HG02759 (cell line): ENCODE data around the gene PDGFB.

Experiments used
- ATAC-seq: cut with Tn5 transposase; IDR thresholded peaks from one replicate; pipeline ENCODE4 v1.9.1; 2021; ENCODE audit warnings: mild to moderate bottlenecking, moderate library complexity; ENCODE audit not compliant: unreplicated experiment

PDGFB gene

DNA sequence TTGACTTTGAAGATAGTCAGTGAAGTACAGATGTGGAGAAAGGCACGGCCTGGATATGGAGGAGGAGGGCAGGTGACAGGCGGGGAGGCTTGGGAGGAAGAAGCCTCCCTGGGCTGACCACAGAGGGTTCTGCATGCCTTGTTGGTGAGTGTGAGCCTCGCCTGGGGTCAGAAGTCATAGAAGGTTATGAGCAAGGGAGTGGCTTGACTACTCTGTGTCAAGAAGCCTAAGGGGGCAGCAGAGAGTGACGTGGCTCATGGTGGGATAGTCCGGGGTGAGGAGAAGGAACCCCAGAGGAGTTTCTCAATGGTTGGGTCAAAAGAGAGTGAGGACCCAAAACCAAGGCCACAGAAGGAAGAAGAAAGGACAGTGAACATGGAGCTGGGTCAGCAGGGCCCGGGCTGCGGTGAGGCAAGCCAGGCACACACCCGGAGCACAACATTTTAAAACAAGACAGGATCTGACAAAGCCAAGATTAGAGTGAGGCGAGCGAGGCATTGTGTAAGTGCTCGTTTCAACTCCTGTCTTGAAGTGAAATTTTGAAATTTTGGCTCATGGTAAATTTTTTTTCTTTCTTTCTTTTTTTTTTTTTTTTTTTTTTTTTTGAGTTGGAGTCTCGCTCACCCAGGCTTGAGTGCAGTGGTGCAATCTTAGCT lies 31.9 kb downstream of the PDGFB start:
- no peak for ATAC-seq

DNA sequence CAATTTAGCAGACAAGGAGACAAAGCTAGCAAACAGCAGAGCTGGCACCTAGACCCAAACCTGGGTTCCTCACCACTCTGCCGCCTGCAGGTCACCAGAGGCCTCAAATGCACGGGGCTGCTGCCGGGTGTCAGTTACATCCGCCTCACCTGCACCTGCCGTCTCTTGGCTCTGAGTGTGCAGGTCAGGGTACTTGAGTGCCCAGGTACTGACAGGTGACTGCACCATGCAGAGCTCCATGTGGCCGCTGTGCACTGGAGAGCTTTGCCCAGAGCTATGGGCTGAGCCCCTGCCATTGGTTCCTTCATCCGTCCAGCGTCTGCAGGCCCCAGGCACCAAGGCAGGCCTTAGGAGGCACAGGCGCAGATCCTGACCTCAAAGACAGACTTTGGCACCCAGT lies 35.0 kb downstream of the PDGFB start:
- ATAC-seq = no peak

DNA sequence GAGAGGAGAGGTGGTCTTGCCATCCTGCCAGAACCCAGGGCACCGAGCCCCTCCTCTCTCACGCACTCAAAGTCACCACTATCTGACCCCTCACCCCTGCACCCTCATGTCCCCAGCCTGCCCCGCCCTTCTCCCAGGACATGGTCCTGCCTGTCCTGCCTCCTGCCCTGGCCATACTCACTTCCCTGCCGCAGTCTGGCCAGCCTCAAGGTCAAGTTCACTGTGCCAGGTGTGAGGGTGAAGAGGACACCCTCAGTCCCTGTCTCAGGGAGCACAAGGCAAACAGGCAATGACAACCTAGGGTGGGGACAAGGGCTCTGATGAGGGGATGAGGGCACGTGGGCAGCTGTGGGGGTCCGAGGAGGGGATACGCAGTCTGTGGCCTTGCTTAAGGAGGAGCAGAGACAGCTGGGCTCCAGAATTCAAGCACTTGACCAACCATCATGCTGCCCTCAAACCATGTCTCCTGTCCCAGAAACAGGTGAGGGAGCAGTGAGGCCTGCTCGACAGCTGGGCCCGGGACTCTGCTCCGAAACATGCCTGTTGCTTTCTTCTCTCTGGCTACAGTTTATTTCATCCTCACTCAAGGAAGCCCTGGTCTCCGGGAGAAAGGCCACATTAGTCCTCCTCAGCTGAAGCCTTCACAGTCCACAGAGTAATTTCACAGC lies 36.6 kb downstream of the PDGFB start:
- ATAC-seq = no peak

DNA sequence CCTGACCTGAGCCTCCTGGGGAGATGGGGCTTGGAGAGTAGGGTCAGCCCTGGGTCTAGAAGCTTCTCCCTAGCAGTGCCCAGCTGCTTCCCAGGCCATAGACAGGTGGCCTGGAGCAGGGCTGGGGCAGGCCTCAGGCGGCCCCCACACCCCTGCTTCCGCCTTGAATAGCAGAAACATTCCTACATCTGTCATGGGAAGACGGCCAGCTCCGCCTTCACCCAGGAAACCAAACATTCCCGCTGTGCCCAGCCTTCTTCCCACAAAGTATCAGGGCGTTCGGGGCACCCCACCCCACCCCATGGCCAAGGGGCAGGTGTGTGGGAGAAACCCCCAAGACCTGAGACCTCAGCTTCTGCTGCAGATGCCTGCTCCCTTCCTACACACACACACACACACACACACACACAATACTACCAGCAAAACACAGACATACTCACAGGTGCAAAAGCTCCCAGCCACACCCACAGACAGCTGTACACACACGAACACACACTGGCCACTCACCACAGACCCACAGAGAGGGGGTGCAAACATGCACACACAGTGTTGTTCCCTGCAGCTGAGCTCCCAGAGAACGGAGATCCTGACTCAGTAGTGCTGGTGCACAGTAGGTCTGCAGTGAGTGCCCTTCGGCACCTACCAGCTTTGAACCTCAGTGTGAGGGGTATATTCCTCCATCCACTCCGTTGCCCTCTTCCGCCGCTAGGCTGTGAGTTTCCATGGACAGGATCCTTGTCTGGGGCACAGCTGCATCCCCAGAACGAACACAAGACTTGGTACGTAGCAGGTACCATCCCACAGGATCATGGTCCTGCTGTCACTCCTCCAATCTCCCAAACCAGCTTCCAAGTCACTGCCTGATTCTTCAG lies 37.4 kb downstream of the PDGFB start:
- ATAC-seq = no peak

DNA sequence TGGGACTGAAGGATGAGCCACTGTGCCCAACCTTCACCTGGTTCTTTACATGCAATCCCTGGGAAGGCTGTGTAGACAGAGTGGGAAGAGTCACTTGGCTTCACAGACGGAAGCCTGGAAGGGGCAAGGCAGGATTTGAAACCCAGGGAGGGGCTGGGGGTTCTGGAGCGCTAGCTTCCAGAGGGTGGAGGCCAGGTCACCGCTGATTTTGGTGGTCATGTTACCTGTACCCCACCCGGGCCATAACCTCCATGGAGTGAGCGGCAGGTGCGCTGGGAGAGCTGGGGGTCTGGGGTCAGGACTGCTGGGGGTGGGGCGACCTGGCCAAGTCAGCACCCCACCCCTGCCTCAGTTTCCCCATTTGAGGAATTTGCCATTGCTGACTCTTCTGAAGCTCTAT lies 38.3 kb downstream of the PDGFB start:
- ATAC-seq = no peak

DNA sequence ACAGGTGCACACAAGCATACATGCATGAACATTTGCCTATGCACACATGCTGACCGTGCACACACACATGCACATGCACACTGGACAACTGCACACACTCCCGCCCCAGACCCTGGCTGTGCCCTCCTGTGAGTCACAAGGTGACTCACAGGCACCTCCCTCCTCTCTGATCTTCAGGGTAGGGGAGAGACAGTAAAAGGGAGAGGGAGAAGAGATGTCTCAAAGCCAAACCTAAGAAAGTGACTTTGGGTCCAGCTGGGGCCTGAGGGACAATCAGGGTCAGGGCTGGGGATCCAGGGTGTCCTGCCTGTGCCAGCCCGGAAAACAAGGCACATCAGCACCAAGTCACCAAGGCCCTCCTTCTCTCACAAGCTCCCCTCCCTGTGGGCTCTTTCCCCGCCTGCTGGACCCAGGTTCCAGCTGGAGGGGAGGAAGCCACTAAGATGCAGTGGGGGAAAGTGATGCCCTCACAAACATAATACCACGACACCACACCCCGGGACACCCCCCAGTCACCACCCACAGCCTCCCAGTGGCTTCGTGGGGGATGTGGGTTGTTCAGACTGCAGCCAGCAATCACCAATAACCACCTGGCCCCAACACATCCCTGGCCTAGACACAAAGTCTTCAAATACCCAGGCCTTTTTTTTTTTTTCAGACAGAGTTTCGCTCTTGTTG lies 39.3 kb downstream of the PDGFB start:
- ATAC-seq = no peak

DNA sequence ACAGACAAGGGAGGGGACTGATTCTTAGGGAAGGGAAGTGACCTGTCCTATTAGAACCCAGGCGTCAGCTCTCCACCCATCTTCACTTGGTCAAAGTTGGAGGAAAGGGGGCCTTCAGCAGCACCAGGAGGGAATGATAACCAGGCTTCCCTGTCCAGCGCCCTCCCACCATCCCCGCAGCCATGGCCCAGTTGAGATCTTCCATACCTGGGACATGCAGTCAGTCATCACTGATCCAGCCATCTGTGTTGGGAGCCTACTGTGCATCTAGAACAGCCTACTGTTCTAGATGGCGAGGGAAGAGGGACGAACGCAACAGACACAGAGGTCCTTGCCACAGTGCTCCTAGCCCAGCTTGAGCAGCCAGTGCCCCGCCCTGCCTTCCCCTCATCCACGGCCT lies 40.6 kb downstream of the PDGFB start:
- no peak for ATAC-seq

DNA sequence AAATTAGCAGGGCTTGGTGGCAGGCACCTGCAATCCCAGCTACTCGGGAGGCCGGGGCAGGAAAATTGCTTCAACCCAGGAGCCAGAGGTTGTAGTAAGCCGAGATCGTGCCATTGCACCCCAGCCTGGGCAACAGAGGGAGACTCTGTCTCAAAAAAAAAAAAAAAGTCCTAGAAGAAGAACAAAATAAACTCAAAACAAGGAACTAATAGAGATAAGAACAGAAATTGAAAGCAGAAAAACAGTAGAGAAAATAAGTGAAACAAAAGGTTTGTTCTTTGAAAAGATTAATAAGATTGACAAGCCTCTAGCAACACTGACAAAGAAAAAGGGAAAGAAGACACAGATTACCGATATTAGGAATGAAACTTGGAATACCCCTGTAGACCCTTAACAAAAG lies 47.2 kb downstream of the PDGFB start:
- no peak for ATAC-seq

DNA sequence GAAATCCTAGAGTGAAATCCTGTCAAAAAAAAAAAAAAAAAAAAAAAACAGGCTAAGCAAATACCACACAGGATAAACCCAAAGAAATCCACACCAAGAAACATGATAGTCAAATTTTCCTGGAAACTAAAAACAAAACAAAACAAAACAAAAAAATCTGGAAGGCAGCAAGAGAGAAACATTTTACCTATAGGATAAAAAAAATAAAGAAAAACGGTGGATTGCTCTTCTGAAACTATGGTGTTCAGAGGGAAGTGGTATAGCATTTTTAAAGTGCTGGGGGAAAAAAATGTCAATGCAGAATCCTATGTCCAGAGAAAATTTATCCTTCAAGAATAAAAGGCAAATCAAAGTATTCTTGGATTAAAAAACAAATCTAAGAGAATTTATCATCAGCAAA lies 50.7 kb downstream of the PDGFB start:
- no peak for ATAC-seq

DNA sequence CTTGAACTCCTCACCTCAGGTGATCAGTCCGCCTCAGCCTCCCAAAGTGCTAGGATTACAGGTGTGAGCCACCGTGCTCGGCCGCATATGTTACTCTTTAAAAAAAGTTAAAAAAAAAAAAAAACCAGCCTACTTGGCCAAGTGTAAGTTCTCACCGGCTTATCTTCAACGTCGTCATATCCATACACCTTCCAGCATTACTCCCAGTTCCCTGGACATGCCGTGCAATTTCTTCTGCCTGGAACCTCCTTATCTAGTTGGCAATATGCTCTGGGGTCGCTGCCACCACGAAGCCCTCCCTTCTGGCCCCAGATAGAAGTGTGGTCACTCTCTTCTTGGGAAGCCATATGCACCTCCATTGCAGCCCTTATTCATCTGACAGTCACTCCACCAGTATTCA lies 56.0 kb downstream of the PDGFB start:
- no peak for ATAC-seq

DNA sequence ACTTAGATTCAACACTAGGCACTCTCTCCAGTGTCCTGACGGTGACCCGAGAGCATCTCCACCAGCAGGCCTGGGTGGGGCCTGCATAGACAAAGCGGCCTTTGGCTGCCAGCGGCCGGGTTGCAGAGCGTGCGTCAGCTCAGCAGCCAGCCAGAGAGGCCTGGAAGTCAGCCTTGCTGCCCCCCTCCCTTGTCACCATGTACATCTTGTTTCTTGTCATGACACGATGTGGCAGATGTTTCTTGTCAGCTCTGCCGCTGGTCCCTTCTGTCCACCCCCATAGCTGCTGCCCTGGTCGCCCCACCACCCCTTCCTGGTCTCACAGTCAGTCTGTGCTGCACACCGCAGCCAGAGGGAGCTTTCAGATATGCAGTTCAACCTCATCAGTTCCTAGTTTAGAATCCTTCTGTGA lies 59.2 kb downstream of the PDGFB start:
- ATAC-seq = no peak

DNA sequence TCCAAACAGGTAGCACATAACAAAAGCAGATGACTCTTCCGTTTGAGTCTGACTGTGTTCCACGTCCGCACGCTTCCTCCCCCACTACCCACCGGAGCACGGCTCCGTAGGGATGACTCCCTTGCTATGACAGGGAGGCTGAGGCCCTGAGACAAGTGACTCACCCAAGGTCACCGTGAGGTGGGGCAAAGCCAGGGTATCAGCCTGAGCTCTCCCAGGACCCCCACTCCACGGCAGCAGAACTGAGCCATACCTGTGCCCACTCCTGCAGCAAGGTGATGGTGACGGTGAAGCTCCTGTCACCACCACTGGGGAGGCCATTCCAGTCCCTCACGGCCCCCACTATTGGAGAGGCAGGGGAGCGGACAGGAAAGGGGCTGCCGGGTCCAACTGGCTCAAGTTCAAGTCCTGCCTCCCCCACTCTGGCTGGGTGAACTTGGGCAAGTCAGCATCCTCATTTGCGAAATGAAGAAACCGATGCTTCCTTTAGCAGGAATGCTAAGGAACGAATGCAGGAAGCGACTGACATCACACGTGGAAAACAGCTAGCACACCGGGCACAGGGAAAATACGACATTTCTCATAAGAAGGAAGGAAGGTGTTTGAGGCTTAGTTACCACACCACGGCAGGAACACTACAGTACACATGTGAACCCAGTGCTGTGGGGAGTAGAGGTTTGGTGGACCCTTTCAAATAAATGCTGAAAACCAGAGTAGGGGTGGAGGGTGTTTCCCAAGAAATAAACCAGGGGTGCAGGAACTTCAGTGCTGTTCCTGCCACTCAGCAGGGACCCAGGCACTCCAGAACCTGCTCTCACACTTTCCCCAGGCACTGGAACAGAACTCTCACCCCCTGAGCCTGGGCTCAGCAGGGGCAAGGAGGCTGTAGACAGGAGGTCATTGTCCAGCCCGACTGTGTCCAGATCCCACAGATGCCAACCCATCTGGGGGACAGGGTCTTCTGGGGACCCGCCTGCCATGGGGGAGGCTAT lies 59.9 kb downstream of the PDGFB start:
- ATAC-seq = no peak

DNA sequence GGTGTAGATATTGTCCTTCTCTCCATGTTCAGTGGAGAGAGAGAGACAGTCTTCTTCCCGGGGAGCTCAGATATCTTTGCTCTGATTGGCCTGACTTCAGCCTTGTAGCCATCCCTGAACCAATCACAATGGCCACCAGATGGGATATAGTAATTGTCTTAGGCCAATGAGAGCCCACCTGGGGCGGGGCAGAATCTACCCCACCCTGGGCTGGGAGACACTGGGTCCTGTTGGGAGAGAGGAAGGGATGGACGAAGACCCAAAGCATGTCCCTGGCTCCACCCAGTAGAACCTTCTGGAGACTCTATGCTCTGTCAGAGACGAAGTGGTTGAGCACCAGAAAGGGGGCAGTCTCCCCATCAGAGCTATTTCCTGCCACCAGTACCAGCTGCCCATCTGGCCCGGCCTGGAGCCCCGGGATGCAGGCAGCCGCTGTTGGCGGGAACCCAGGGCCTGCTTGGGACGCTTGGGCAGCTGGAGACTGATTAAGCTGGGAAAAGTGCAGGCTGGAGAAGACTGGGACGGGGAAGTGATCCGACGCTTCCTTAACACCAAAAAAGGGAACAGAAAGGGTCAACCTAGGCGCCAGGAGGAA lies 60.7 kb downstream of the PDGFB start:
- ATAC-seq = no peak

DNA sequence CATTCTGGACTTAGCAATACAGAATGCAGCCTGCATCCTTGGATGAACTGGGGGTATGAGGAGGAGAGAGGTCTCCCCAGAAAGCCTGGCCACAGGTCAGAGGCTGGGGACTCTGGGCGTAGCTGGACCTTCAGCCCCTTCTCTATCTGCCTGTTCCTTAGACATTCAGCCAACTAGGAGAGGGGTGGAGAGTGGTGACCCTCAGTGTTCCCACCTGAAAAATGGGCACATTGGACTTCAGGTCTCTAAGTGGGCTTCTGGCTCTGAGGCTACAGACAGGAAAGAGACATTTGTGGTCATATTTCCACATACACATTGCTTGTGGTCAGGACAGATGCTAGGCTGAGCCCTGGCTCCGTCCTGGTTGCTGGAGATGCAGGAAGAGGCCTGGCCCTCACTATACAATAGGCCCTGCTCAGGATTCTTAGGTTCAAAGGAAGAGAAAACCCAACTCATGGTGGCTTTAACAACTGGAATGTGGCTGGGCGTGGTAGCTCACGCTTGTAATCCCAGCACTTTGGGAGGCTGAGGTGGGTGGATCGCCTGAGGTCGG lies 62.2 kb downstream of the PDGFB start:
- ATAC-seq = no peak

DNA sequence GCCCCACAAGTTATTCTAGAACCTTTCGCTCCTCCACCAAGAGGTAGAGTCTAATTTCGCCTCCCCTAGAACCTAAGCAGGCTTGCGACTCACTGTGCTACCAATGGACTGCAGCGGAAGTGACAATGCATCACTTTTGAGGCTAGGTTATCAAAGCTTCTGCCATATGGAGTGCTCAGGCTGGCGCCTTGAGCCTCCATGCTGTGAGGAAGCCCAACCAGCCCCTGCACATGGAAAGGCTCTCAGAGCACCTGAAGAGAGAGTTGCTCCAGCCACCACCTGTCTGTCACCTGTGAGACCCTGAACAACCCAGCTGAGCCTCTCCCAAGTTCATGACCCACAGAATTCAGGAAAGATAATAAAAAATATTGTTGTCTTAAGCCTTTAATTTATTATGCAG lies 63.0 kb downstream of the PDGFB start:
- ATAC-seq = no peak

DNA sequence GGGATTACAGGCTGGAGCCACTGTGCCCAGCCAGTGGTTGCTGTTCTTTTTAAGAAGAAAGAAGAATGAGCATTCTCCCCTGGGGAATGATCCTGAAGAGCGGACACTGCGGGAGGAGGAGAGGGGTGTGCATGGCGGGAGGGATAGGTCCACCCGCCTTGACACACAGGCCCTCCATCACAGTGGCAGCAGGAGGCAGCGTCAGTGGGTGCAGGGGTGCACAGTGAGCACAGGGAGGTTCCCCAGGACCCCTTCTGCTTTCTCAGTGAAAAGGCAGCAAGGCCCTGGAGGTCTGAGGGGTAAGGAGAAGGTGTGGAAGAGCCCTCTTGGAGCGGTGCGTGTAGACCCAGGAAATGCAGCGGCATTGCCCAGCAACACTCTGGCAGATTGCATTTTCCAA lies 63.4 kb downstream of the PDGFB start:
- ATAC-seq = no peak

DNA sequence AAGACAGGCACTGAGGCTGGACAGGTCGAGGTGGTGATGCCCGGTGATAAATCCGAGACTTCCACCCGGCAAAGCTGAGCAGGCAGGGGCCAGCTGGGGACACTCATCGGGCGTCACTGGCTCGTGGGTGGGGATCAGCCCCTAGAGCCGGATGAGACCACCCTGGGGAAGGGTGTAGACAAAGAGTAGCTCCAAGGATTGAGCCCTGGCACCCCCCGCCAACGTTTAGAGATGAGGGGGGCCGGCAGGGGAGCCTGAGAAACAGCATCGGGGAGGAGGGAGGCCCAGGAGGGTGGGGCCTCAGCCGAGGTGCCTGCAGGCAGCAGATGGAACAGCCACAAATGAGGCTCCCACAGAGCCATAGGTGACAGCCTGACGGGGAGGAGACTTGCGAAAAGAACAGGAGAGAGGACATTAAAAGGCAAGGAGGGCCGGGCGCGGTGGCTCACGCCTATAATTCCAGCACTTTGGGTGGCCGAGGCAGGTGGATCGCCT lies 64.9 kb downstream of the PDGFB start:
- ATAC-seq = no peak

DNA sequence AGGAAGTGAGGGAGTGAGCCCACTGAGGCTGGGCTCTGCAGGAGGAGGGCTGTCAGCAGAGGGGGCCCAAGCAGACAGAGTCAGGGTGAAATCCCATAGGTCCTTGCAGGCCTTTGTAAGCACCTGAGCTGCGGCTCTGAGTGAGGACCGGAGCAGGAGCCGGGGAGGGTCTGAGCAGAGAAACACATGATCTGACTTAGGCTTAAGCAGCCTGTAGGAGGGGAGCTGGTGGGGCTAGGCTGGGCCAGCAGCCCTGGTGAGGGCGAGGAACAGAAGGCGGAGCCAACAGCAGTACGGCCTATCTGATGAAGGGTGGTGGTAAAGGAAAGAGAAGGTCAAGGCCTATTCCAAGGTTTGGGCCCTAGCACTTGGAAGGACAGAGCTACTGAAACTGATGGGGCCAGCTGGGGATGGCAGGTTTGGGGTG lies 65.4 kb downstream of the PDGFB start:
- no peak for ATAC-seq
